GM23338 (cell line): Measurements from ENCODE around the gene SETDB1.

ENCODE experiments used
- CREB1 ChIP-seq: fragments of 250-450 bp; sonication (Bioruptor Pico); IDR thresholded peaks from 2 replicates; pipeline ENCODE4 v1.5.0; 2020; ENCODE audit warnings: low read depth, mild to moderate bottlenecking, moderate library complexity
- CTCF ChIP-seq, 2 experiments: fragments of 200-600 bp in 1 of 2; sonication (generic) in 1 of 2; conservative IDR thresholded peaks; 2 replicates each; pipeline versions ENCODE4 v1.5.1 to v1.6.1; 2016 to 2017; ENCODE audit warnings: antibody characterized with exemption in 2 of 2, low read depth in 2 of 2, mild to moderate bottlenecking in 2 of 2, moderate library complexity in 1 of 2
- EZH2 ChIP-seq: fragments of 200-600 bp; sonication (generic); IDR thresholded peaks from one replicate; pipeline ENCODE4 v1.8.0; 2017; ENCODE audit warnings: antibody characterized with exemption, mild to moderate bottlenecking, low read depth; ENCODE audit not compliant: unreplicated experiment
- EZH2phosphoT487 ChIP-seq: fragments of 200-600 bp; sonication (generic); IDR thresholded peaks from one replicate; pipeline ENCODE4 v1.8.1; 2018; ENCODE audit warnings: antibody characterized with exemption; ENCODE audit not compliant: unreplicated experiment
- JUNB ChIP-seq: IDR thresholded peaks from one replicate; pipeline ENCODE4 v1.6.1; 2016; ENCODE audit warnings: antibody characterized with exemption; ENCODE audit not compliant: unreplicated experiment
- POLR2AphosphoS5 ChIP-seq: IDR thresholded peaks from 2 replicates; pipeline ENCODE4 v1.6.1; 2016; ENCODE audit warnings: antibody characterized with exemption, low read depth
- REST ChIP-seq: IDR thresholded peaks from one replicate; pipeline ENCODE4 v1.6.1; 2018; ENCODE audit warnings: antibody characterized with exemption; ENCODE audit not compliant: unreplicated experiment
- STAT1 ChIP-seq: IDR thresholded peaks from one replicate; pipeline ENCODE4 v1.6.1; 2016; ENCODE audit warnings: antibody characterized with exemption; ENCODE audit not compliant: unreplicated experiment
- ZNF331 ChIP-seq: fragments of 250-450 bp; sonication (Bioruptor Pico); IDR thresholded peaks from 2 replicates; pipeline ENCODE4 v1.5.0; 2020; ENCODE audit warnings: low read depth, mild to moderate bottlenecking, moderate library complexity

- no peak for TF ChIP-seq EZH2phosphoT487
- no peak for TF ChIP-seq CTCF (conservative IDR thresholded peaks at IDR 0.05; ENCODE audit: low read depth in 2 of 2)
- no peak for TF ChIP-seq ZNF331 (CRISPR knock-in tag)
- TF ChIP-seq POLR2AphosphoS5: no peak
- TF ChIP-seq EZH2: no peak
- no peak for TF ChIP-seq REST
- TF ChIP-seq JUNB: no peak
- no peak for TF ChIP-seq STAT1
- no peak for TF ChIP-seq CREB1 (CRISPR knock-in tag)
Observed at GRCh38 chr1:151012684-151013471, 86.7 kb downstream of the SETDB1 start.
